ENCODE results near the gene OXER1.
A peak's percentile ranks its signal among the peaks of the same experiment; 100 is the strongest.

Gene OXER1

GRCh38 chr2:42726680-42727079, 37.3 kb downstream of the OXER1 start:
- no peak overlapping the region for H3K9ac ChIP-seq (ENCODE audit: low read depth, low read length, poor library complexity)
- no CpG with 5 or more reads among the region's 2 CpGs for WGBS, 2 donors (ENCODE audit: extremely low coverage in 2 of 2, insufficient read length in 2 of 2, insufficient replicate concordance in 1 of 2)
- peaks cover 4 to 8% of the 10 kb centered on the region in 2 donors for H3K4me1 ChIP-seq (ENCODE audit: control insufficient read depth in 2 of 2, insufficient read depth in 1 of 2, low read depth in 1 of 2, low read length in 2 of 2)
- H3K27ac ChIP-seq (replicated peaks; ENCODE audit: low read length): no peak overlapping the region
- no peak overlapping the region for H2AK5ac ChIP-seq (ENCODE audit: low read depth, low read length)
- no peak overlapping the region for H2AFZ ChIP-seq (ENCODE audit: low read length)
- no peak overlapping the region for H3K23ac ChIP-seq (ENCODE audit: low read depth, low read length, poor library complexity)
- no peak overlapping the region for H4K8ac ChIP-seq (ENCODE audit: low read depth, low read length)
- no peak overlapping the region for H3K14ac ChIP-seq (ENCODE audit: low read length)
- no peak overlapping the region for H4K91ac ChIP-seq (ENCODE audit: low read depth, low read length, poor library complexity)
- H3K9me3 ChIP-seq (replicated peaks in 1 of 2; ENCODE audit: control insufficient read depth in 2 of 2, insufficient read depth in 1 of 2, low read depth in 1 of 2, low read length in 2 of 2): peaks cover 0 to 9% of the 10 kb centered on the region in 2 donors
- no peaks in the 10 kb centered on the region for H3K27me3 ChIP-seq (ENCODE audit: control insufficient read depth in 3 of 3, insufficient read depth in 3 of 3, low read depth in 1 of 3, low read length in 3 of 3)
- peaks cover 2 to 10% of the 10 kb centered on the region in 2 donors for H3K36me3 ChIP-seq (replicated peaks in 1 of 2; ENCODE audit: control insufficient read depth in 2 of 2, insufficient read depth in 2 of 2, low read length in 2 of 2)
- no peak overlapping the region for H3K4me3 ChIP-seq (ENCODE audit: low read length in 2 of 2)
- no peak overlapping the region for H2BK120ac ChIP-seq (ENCODE audit: low read depth, low read length)
- no peak overlapping the region for H3K18ac ChIP-seq (ENCODE audit: low read length)
- no peak for DNase-seq (ENCODE audit: low spot score)
- no peak overlapping the region for H2BK5ac ChIP-seq (ENCODE audit: low read length)
- H2BK12ac ChIP-seq (ENCODE audit: low read length): no peak overlapping the region
- H3K79me1 ChIP-seq (ENCODE audit: low read depth, low read length): no peaks in the 10 kb centered on the region
- no peak overlapping the region for H3K4ac ChIP-seq (ENCODE audit: low read length)
- H3K4me2 ChIP-seq (ENCODE audit: insufficient read depth, low read length, poor library complexity, severe bottlenecking): no peak overlapping the region
- H2BK15ac ChIP-seq (ENCODE audit: low read length): no peak overlapping the region

GRCh38 chr2:42725657-42726056, 38.3 kb downstream of the OXER1 start:
- WGBS, 2 donors (ENCODE audit: extremely low coverage in 2 of 2, insufficient read length in 2 of 2, insufficient replicate concordance in 1 of 2): no CpG with 5 or more reads among the region's 4 CpGs
- H3K79me1 ChIP-seq (ENCODE audit: low read depth, low read length): no peaks in the 10 kb centered on the region
- peaks cover 0 to 9% of the 10 kb centered on the region in 2 donors for H3K9me3 ChIP-seq (replicated peaks in 1 of 2; ENCODE audit: control insufficient read depth in 2 of 2, insufficient read depth in 1 of 2, low read depth in 1 of 2, low read length in 2 of 2)

DNA sequence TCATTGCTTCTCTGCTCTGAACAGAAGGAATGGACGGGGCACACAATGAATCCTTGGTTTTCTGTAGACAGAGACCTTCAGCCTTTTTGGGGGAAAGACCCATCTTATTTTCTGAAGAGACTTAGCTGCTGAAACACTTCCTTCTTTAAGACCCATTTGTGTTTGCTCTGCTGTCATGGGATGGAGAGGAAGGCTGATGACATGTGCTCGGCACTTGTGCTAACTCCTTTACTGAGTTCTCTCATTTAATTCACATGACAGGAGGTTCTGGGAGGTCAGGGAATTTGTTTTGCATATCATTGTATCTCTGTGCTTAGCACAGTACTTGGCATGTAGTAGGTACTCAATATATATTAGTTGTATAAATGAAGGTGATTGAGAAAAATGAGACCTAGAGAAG, 39.0 kb downstream of the OXER1 start:
- Histone ChIP-seq H2BK12ac (ENCODE audit: low read length) (no peak overlapping the region), H3K9me3 (replicated peaks in 1 of 2; ENCODE audit: control insufficient read depth in 2 of 2, insufficient read depth in 1 of 2, low read depth in 1 of 2, low read length in 2 of 2) (peaks cover 0 to 6% of the 10 kb centered on the region in 2 donors), H3K4me2 (ENCODE audit: insufficient read depth, low read length, poor library complexity, severe bottlenecking) (no peak overlapping the region), H4K8ac (ENCODE audit: low read depth, low read length) (no peak overlapping the region), H2BK120ac (ENCODE audit: low read depth, low read length) (no peak overlapping the region), H3K9ac (ENCODE audit: low read depth, low read length, poor library complexity) (no peak overlapping the region), H3K23ac (ENCODE audit: low read depth, low read length, poor library complexity) (no peak overlapping the region), H4K91ac (ENCODE audit: low read depth, low read length, poor library complexity) (no peak overlapping the region), H3K4me1 (ENCODE audit: control insufficient read depth in 2 of 2, insufficient read depth in 1 of 2, low read depth in 1 of 2, low read length in 2 of 2) (peaks cover 4 to 8% of the 10 kb centered on the region in 2 donors), H3K4ac (ENCODE audit: low read length) (no peak overlapping the region), H3K27me3 (ENCODE audit: control insufficient read depth in 3 of 3, insufficient read depth in 3 of 3, low read depth in 1 of 3, low read length in 3 of 3) (no peaks in the 10 kb centered on the region), H3K27ac (replicated peaks; ENCODE audit: low read length) (no peak overlapping the region), H3K4me3 (ENCODE audit: low read length in 2 of 2) (no peak overlapping the region), H2AFZ (ENCODE audit: low read length) (no peak overlapping the region), H3K14ac (ENCODE audit: low read length) (no peak overlapping the region), H3K79me1 (ENCODE audit: low read depth, low read length) (no peaks in the 10 kb centered on the region), H3K36me3 (replicated peaks in 1 of 2; ENCODE audit: control insufficient read depth in 2 of 2, insufficient read depth in 2 of 2, low read length in 2 of 2) (peaks cover 2 to 10% of the 10 kb centered on the region in 2 donors), H2BK5ac (ENCODE audit: low read length) (no peak overlapping the region), H2BK15ac (ENCODE audit: low read length) (no peak overlapping the region), H2AK5ac (ENCODE audit: low read depth, low read length) (no peak overlapping the region), H3K18ac (ENCODE audit: low read length) (no peak overlapping the region)
- WGBS, 2 donors (ENCODE audit: extremely low coverage in 2 of 2, insufficient read length in 2 of 2, insufficient replicate concordance in 1 of 2): no CpG with 5 or more reads among the region's 2 CpGs
- no peak for DNase-seq (ENCODE audit: low spot score)

More at GRCh38 chr2:42725657-42726056, 38.3 kb downstream of the OXER1 start:
- Histone ChIP-seq H4K91ac (ENCODE audit: low read depth, low read length, poor library complexity) (no peak overlapping the region), H3K18ac (ENCODE audit: low read length) (peak overlapping the region; percentile 36), H2BK15ac (ENCODE audit: low read length) (no peak overlapping the region), H3K27ac (replicated peaks; ENCODE audit: low read length) (no peak overlapping the region), H4K8ac (ENCODE audit: low read depth, low read length) (no peak overlapping the region), H3K36me3 (replicated peaks in 1 of 2; ENCODE audit: control insufficient read depth in 2 of 2, insufficient read depth in 2 of 2, low read length in 2 of 2) (peaks cover 2 to 10% of the 10 kb centered on the region in 2 donors), H3K4me1 (ENCODE audit: control insufficient read depth in 2 of 2, insufficient read depth in 1 of 2, low read depth in 1 of 2, low read length in 2 of 2) (peaks cover 4 to 8% of the 10 kb centered on the region in 2 donors), H2AK5ac (ENCODE audit: low read depth, low read length) (no peak overlapping the region), H3K4me3 (ENCODE audit: low read length in 2 of 2) (no peak overlapping the region), H2BK5ac (ENCODE audit: low read length) (no peak overlapping the region), H2BK120ac (ENCODE audit: low read depth, low read length) (no peak overlapping the region), H3K14ac (ENCODE audit: low read length) (peak overlapping the region; percentile 63), H2AFZ (ENCODE audit: low read length) (no peak overlapping the region), H3K4me2 (ENCODE audit: insufficient read depth, low read length, poor library complexity, severe bottlenecking) (no peak overlapping the region), H3K23ac (ENCODE audit: low read depth, low read length, poor library complexity) (peak overlapping the region; percentile 52), H3K9ac (ENCODE audit: low read depth, low read length, poor library complexity) (peak overlapping the region; percentile 63), H3K4ac (ENCODE audit: low read length) (no peak overlapping the region), H2BK12ac (ENCODE audit: low read length) (no peak overlapping the region), H3K27me3 (ENCODE audit: control insufficient read depth in 3 of 3, insufficient read depth in 3 of 3, low read depth in 1 of 3, low read length in 3 of 3) (no peaks in the 10 kb centered on the region)
- DNase-seq (ENCODE audit: low spot score): no peak

GRCh38 chr2:42723465-42723864, 40.5 kb downstream of the OXER1 start:
- Histone ChIP-seq H3K27me3 (ENCODE audit: control insufficient read depth in 3 of 3, insufficient read depth in 3 of 3, low read depth in 1 of 3, low read length in 3 of 3) (no peaks in the 10 kb centered on the region), H3K18ac (ENCODE audit: low read length) (no peak overlapping the region), H3K4me1 (ENCODE audit: control insufficient read depth in 2 of 2, insufficient read depth in 1 of 2, low read depth in 1 of 2, low read length in 2 of 2) (peaks cover 4 to 8% of the 10 kb centered on the region in 2 donors), H2AK5ac (ENCODE audit: low read depth, low read length) (no peak overlapping the region), H3K36me3 (replicated peaks in 1 of 2; ENCODE audit: control insufficient read depth in 2 of 2, insufficient read depth in 2 of 2, low read length in 2 of 2) (peaks cover 2 to 10% of the 10 kb centered on the region in 2 donors), H3K14ac (ENCODE audit: low read length) (no peak overlapping the region), H2BK5ac (ENCODE audit: low read length) (no peak overlapping the region), H4K8ac (ENCODE audit: low read depth, low read length) (no peak overlapping the region), H3K4ac (ENCODE audit: low read length) (no peak overlapping the region), H3K27ac (replicated peaks; ENCODE audit: low read length) (no peak overlapping the region), H3K23ac (ENCODE audit: low read depth, low read length, poor library complexity) (no peak overlapping the region), H3K4me2 (ENCODE audit: insufficient read depth, low read length, poor library complexity, severe bottlenecking) (no peak overlapping the region), H4K91ac (ENCODE audit: low read depth, low read length, poor library complexity) (no peak overlapping the region), H2AFZ (ENCODE audit: low read length) (no peak overlapping the region), H2BK12ac (ENCODE audit: low read length) (no peak overlapping the region), H3K79me1 (ENCODE audit: low read depth, low read length) (no peaks in the 10 kb centered on the region), H3K4me3 (ENCODE audit: low read length in 2 of 2) (no peak overlapping the region), H2BK15ac (ENCODE audit: low read length) (no peak overlapping the region), H3K9me3 (replicated peaks in 1 of 2; ENCODE audit: control insufficient read depth in 2 of 2, insufficient read depth in 1 of 2, low read depth in 1 of 2, low read length in 2 of 2) (no peaks in the 10 kb centered on the region), H2BK120ac (ENCODE audit: low read depth, low read length) (no peak overlapping the region), H3K9ac (ENCODE audit: low read depth, low read length, poor library complexity) (no peak overlapping the region)
- DNase-seq (ENCODE audit: low spot score): no peak

Data from neuronal stem cell (in vitro differentiated cells).